Dedifferentiated amniotic fluid mesenchymal stem cell (primary cell): Measurements from ENCODE around the gene YLPM1.
A peak's percentile ranks its signal among the peaks of the same experiment; 100 is the strongest.

ENCODE experiments used
- DNase-seq: peaks from one replicate; pipeline ENCODE4 v3.0.0-alpha.2; 2016; ENCODE audit errors: extremely low spot score

The YLPM1 gene

GRCh38 chr14:74786796-74787315 is 23.7 kb downstream of the YLPM1 start:
- no peak for DNase-seq

DNA sequence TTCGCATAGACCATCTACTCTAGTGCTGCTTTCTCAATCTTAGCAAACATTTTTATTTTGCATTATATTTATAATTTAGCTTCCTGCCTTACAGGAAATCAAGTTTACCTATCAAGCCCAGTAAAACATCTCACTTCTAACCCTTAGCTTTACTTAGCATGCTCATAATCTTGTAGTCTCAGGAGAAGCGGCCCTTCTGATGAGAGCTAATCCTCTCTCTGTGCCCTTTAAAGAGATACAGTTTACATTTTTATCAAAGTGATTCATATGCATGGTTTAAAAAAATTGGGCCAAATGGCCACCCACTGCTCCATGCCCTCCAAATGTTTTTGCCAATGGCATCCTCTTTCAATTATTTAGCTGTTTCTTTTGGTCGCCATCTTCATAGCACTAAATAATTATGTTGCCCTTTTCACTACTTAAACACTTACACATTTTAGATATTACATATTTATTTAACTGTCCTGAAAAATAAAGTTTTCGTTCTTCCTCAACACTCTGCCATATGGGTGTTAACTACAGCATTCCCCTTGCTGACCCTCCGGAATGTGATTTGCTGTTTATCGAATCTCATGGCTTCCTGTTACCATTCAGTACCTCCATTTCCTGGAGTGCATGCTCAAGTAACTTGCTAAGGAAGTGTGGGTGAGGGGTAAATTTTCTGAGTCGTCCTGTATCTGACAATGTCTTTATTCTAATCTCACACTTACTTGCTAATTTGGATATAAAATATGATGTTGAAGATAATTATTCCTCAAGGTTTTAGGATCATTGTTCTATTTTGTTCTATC is 29.3 kb downstream of the YLPM1 start:
- DNase-seq = no peak

- no peak for DNase-seq
These were observed 30.5 kb downstream of the YLPM1 start for GRCh38 chr14:74793506-74794155.

DNA sequence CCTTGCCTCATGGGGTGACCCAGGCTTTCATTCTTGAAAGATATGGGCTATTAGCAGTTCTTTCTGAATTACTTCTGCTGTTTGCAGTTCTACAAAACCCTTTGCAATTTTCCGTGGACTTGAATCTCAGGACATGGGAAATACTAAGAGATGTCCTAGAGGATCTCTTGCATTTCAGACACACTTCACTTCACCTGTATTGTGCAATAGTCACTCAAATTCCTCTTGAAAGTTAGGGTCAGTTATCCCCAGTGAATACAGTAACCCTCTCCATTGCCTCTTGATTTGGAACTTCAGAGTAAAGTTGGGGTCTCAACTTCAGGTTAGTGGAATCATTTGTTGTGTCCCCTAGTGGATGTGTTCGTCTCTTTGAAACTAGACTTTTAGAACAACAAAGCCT is 31.8 kb downstream of the YLPM1 start:
- no peak for DNase-seq

DNA sequence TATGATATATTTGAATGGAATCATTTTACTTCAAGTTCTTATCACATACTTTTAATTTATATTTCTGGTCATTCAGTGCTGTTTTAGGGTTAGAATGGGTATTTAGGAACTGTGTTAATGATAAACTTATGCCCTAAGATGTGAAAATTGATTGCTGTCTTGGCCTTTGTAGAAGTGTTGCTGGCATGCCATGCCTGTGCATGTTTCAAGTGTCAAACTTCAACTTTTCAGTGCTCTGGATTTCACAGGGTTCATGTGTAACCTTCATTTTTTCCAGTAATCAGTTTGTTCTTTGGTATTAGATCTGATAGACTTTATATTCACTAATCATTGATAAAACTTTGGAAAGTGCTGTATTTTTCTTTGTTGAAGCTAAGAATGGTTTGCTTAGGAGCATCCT is 36.6 kb downstream of the YLPM1 start:
- DNase-seq = no peak

DNA sequence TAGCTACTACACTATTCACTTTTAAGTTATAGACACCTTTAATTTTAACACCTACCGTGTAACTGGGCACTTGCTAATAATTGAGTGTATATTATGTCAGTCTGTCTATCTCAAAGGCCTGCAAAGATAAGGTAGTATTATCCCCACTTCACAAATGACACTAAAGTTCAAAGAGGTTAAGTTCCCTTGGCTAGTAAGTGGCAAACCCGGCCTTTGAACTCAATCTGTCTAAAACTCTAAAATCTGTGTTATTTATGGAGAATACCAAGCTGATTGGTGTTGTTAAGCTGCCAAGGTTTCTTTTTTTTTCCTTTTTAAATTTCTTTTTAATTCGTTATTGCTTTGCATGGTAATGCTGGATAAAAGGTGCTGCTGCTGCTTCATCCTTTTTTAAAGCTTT is 37.7 kb downstream of the YLPM1 start:
- DNase-seq = no peak

DNA sequence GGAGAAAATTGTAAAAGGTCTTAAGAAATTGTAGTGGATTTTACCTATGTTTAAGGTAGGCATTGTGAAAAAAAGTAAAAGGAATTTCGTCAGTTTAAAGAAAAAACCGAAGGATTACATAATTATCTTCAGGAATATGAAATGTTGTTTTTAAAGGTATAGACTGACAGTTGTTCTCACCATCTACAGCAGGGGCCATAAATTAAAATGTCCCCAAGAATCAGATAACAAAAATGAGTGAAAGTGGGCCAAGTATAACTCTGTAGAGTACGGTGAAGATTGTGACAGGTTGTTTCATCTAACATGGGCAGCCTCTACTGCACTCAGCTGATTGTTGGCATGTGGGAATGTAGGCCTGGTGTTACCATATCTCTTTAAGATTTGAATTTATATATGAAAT is 38.3 kb downstream of the YLPM1 start:
- no peak for DNase-seq

GRCh38 chr14:74804219-74804825 is 41.2 kb downstream of the YLPM1 start:
- peak; percentile 51 for DNase-seq

- DNase-seq = no peak
These were observed 44.9 kb downstream of the YLPM1 start for GRCh38 chr14:74807853-74808545.

DNA sequence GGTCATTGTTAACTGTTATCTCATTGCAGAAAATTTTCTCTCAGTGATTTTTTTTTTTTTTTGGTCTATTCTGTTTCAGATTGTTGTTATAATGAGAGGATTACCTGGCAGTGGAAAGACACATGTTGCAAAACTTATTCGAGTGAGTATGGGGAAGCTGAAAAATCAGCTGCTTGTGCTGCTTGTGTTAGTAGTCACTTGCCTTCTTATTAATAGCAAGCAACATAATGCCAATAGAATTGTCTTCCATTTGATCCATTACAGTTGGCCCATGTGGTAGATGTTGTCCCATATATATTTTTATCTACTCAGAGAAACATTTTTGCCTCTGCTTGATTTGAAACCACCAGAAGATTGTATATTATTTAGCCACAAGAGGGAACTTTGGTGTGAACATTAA is 53.0 kb downstream of the YLPM1 start:
- DNase-seq = no peak

GRCh38 chr14:74820288-74820687 is 57.2 kb downstream of the YLPM1 start:
- DNase-seq = no peak

GRCh38 chr14:74821267-74821915 is 58.3 kb downstream of the YLPM1 start:
- no peak for DNase-seq

DNA sequence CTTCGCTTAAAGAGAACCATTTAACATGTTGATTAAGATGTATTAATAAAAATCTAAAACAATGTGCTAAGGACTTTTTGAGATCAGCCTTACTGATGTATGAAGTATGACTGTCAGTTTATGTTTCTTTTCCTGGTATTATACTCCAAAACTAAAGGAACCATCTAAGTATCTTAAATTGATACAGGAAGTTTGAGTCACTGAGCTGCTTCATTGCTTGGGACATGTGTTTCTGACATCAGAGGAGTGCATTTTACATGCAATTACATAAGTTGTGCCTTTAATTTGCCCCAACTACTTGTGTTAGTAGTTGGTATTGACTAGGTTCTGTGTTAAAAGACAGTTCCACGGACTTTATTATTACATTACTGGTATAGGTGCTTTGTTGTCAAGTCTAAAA is 61.9 kb downstream of the YLPM1 start:
- DNase-seq = peak; percentile 75

DNA sequence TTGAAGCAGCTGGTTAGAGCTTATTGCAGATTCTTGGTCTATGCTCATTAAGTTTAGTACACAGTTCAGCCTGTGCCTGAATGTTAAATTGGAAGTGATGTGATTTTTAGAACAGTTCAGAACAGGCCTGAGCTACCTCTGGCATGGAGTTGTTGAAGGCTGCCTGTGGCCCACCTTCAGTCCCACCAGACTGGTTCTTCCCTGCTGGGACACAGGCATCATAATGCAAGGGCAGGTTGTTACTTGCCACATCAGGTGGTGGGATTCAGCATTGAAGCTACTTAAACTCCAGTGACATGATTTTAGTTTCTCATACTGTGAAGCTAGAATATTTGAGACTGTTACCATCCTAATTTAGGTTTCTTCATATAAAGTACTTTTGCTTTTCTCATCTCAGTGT is 63.5 kb downstream of the YLPM1 start:
- no peak for DNase-seq

DNA sequence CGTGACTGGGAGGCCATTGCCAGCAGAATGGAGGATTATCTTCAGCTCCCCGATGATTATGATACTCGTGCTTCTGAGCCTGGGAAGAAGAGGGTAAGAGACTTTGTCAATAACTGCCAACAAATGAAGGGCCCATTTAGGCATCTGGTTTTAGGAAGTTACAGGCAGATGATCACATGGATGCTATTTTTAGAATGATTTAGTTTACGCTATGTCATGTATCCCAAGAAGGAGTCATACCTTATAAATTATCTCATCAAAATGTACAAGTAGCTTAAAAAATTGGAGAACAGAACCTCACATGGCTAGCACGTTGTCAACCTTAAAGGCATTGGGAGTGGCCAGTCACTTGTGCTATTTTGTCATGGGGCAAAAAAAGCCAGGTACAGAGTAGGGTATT is 66.1 kb downstream of the YLPM1 start:
- DNase-seq = no peak

- no peak for DNase-seq
These were observed 69.7 kb downstream of the YLPM1 start for GRCh38 chr14:74832849-74833248.

- DNase-seq = no peak
These were observed 71.7 kb downstream of the YLPM1 start for GRCh38 chr14:74834692-74835392.

DNA sequence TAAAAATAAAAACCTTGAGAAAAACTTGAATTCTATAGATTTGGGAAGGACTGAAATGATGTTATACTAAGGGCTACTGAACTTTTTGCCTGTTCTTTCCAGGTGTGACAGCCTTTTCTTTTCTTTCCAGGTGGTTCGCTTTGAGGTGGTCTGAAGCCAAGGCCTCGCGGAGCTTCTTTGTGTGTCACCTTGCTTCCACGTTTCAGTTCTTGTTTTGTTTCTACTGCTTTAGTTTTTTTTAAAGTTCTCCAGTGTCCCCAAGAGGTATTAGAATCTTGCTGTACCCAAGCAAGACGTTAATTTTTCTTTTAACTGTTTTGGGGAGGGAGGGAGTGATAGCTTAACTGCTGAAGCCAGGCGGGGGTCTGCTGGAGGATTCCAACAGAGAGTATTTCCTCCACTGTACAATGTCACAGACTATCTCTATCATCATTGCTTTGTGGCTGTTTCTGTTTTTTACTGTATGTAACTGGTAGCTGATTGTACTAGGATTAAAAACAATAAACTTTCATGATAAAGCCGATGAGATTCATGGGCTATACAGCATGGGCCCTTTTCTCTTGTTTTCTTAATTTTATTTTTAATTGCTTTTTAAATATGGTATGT is 72.6 kb downstream of the YLPM1 start:
- DNase-seq = no peak

GRCh38 chr14:74836251-74836960 is 73.3 kb downstream of the YLPM1 start:
- DNase-seq = peak; percentile 32

DNA sequence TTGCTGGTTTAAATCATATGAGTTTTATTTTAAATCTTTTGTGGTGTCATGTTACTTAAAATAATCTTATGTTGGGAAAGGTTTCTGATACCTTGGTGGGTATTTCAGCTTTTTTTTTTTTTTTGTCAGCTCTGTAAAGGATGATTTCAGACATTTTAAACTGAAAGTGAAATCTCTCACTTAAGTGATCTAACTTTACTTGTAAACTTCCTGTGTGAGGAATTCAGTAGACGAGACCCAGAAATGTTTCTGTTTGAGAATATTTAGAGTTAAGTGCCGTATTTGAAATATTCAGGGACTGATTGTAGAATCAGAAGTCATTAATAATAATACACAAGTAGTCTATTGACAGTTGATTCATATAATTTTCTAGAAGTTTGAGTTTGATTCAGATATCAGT is 75.0 kb downstream of the YLPM1 start:
- no peak for DNase-seq
